ENCODE results near the gene PCOLCE2.

Gene PCOLCE2

DNA sequence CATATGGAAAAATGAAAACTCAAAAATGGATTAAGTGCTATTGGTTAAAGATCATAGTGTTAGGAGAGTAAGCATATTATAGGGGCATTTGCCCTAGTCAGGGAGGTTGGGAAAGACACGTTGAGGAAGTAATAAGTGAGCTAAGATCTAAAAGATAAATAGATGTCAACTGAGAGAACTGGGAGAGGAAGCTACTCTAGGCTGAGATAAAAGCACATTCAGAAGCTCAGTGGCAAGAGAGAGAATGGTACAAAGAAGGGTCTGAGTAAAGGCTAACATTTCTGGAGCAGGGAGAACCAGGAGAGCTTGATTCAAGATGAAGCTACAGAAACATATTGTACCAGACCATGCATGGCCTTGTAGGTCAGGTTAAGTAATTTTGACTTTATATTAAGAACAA, 101.2 kb downstream of the PCOLCE2 start:
- Histone ChIP-seq H3K9ac (ENCODE audit: low read depth, low read length, poor library complexity) (no peak overlapping the region), H3K79me1 (ENCODE audit: low read depth, low read length) (no peaks in the 10 kb centered on the region), H2AFZ (ENCODE audit: low read length) (no peak overlapping the region), H3K4ac (ENCODE audit: low read length) (no peak overlapping the region), H3K27me3 (ENCODE audit: control insufficient read depth in 3 of 3, insufficient read depth in 3 of 3, low read depth in 1 of 3, low read length in 3 of 3) (no peaks in the 10 kb centered on the region), H3K27ac (replicated peaks; ENCODE audit: low read length) (no peak overlapping the region), H3K4me3 (ENCODE audit: low read length in 2 of 2) (no peak overlapping the region), H3K18ac (ENCODE audit: low read length) (no peak overlapping the region), H4K91ac (ENCODE audit: low read depth, low read length, poor library complexity) (no peak overlapping the region), H3K36me3 (replicated peaks in 1 of 2; ENCODE audit: control insufficient read depth in 2 of 2, insufficient read depth in 2 of 2, low read length in 2 of 2) (peaks cover 0 to 10% of the 10 kb centered on the region in 2 donors), H3K4me1 (ENCODE audit: control insufficient read depth in 2 of 2, insufficient read depth in 1 of 2, low read depth in 1 of 2, low read length in 2 of 2) (no peaks in the 10 kb centered on the region), H3K9me3 (replicated peaks in 1 of 2; ENCODE audit: control insufficient read depth in 2 of 2, insufficient read depth in 1 of 2, low read depth in 1 of 2, low read length in 2 of 2) (no peaks in the 10 kb centered on the region), H2BK15ac (ENCODE audit: low read length) (no peak overlapping the region), H4K8ac (ENCODE audit: low read depth, low read length) (no peak overlapping the region), H3K23ac (ENCODE audit: low read depth, low read length, poor library complexity) (no peak overlapping the region), H3K4me2 (ENCODE audit: insufficient read depth, low read length, poor library complexity, severe bottlenecking) (no peak overlapping the region), H2BK12ac (ENCODE audit: low read length) (no peak overlapping the region), H3K14ac (ENCODE audit: low read length) (no peak overlapping the region), H2AK5ac (ENCODE audit: low read depth, low read length) (no peak overlapping the region), H2BK120ac (ENCODE audit: low read depth, low read length) (no peak overlapping the region), H2BK5ac (ENCODE audit: low read length) (no peak overlapping the region)
- WGBS, 2 donors (ENCODE audit: extremely low coverage in 2 of 2, insufficient read length in 2 of 2, insufficient replicate concordance in 1 of 2) = no CpG with 5 or more reads among the region's 1 CpG
- DNase-seq (ENCODE audit: low spot score) = no peak

DNA sequence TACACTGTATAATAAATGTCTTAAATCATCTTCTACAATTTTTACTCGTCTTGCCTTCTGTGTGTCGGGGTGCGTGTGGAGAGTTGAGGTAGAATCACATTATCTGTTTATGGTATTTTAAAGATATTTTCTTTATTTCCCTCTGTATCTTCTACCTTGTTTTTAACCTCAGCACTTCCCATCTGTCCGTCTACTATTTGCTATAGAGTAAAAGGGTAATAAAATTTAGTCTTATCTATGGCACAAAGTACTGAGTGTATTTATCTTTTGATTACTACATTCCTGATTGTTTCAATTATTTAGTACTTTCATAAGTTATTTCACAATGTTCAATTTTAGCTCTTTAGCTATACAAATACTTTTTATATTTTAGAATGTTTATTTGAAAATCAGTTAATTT, 102.9 kb downstream of the PCOLCE2 start:
- H3K36me3 ChIP-seq (replicated peaks in 1 of 2; ENCODE audit: control insufficient read depth in 2 of 2, insufficient read depth in 2 of 2, low read length in 2 of 2) = peaks cover 0 to 11% of the 10 kb centered on the region in 2 donors
- H2BK5ac ChIP-seq (ENCODE audit: low read length) = no peak overlapping the region
- no peak overlapping the region for H2AFZ ChIP-seq (ENCODE audit: low read length)
- no peak overlapping the region for H2BK15ac ChIP-seq (ENCODE audit: low read length)
- H3K9me3 ChIP-seq (replicated peaks in 1 of 2; ENCODE audit: control insufficient read depth in 2 of 2, insufficient read depth in 1 of 2, low read depth in 1 of 2, low read length in 2 of 2) = no peaks in the 10 kb centered on the region
- no peak overlapping the region for H3K23ac ChIP-seq (ENCODE audit: low read depth, low read length, poor library complexity)
- H2BK12ac ChIP-seq (ENCODE audit: low read length) = no peak overlapping the region
- H3K14ac ChIP-seq (ENCODE audit: low read length) = no peak overlapping the region
- H2BK120ac ChIP-seq (ENCODE audit: low read depth, low read length) = no peak overlapping the region
- no peak overlapping the region for H3K4me2 ChIP-seq (ENCODE audit: insufficient read depth, low read length, poor library complexity, severe bottlenecking)
- no peak overlapping the region for H3K18ac ChIP-seq (ENCODE audit: low read length)
- no peak overlapping the region for H4K8ac ChIP-seq (ENCODE audit: low read depth, low read length)
- H3K27ac ChIP-seq (replicated peaks; ENCODE audit: low read length) = no peak overlapping the region
- H3K4me3 ChIP-seq (ENCODE audit: low read length in 2 of 2) = no peak overlapping the region
- no peak overlapping the region for H3K9ac ChIP-seq (ENCODE audit: low read depth, low read length, poor library complexity)
- no peak for DNase-seq (ENCODE audit: low spot score)
- no peaks in the 10 kb centered on the region for H3K27me3 ChIP-seq (ENCODE audit: control insufficient read depth in 3 of 3, insufficient read depth in 3 of 3, low read depth in 1 of 3, low read length in 3 of 3)
- no peaks in the 10 kb centered on the region for H3K4me1 ChIP-seq (ENCODE audit: control insufficient read depth in 2 of 2, insufficient read depth in 1 of 2, low read depth in 1 of 2, low read length in 2 of 2)
- no peak overlapping the region for H2AK5ac ChIP-seq (ENCODE audit: low read depth, low read length)
- no peaks in the 10 kb centered on the region for H3K79me1 ChIP-seq (ENCODE audit: low read depth, low read length)
- WGBS, 2 donors (ENCODE audit: extremely low coverage in 2 of 2, insufficient read length in 2 of 2, insufficient replicate concordance in 1 of 2) = no CpG with 5 or more reads among the region's 4 CpGs
- H4K91ac ChIP-seq (ENCODE audit: low read depth, low read length, poor library complexity) = no peak overlapping the region
- H3K4ac ChIP-seq (ENCODE audit: low read length) = no peak overlapping the region

DNA sequence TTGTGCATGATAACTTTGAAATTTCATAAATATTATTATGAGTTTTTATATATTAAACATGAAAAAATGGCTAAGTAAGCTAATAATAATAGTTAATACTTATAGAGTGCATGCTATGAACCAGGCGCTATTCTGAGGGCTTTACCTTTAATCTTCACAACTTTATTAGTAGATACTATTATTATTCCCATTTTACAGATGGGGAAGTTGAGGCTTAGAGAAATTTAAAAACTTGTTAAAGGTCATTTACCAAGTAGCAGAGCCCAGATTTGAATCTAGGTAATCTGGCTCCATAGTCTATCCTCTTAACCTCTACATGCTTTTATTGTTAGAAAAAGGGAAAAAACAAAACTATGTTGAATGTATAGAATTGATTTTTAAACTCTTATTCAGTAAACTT, 104.7 kb downstream of the PCOLCE2 start:
- no peak overlapping the region for H3K9ac ChIP-seq (ENCODE audit: low read depth, low read length, poor library complexity)
- H4K8ac ChIP-seq (ENCODE audit: low read depth, low read length) = no peak overlapping the region
- H3K23ac ChIP-seq (ENCODE audit: low read depth, low read length, poor library complexity) = no peak overlapping the region
- no peak overlapping the region for H2BK15ac ChIP-seq (ENCODE audit: low read length)
- H3K4me2 ChIP-seq (ENCODE audit: insufficient read depth, low read length, poor library complexity, severe bottlenecking) = no peak overlapping the region
- H3K36me3 ChIP-seq (replicated peaks in 1 of 2; ENCODE audit: control insufficient read depth in 2 of 2, insufficient read depth in 2 of 2, low read length in 2 of 2) = peaks cover 0 to 11% of the 10 kb centered on the region in 2 donors
- no peak for DNase-seq (ENCODE audit: low spot score)
- H3K18ac ChIP-seq (ENCODE audit: low read length) = no peak overlapping the region
- WGBS, 2 donors (ENCODE audit: extremely low coverage in 2 of 2, insufficient read length in 2 of 2, insufficient replicate concordance in 1 of 2) = no CpG with 5 or more reads among the region's 1 CpG
- H4K91ac ChIP-seq (ENCODE audit: low read depth, low read length, poor library complexity) = no peak overlapping the region
- H3K4me3 ChIP-seq (ENCODE audit: low read length in 2 of 2) = no peak overlapping the region
- no peak overlapping the region for H3K14ac ChIP-seq (ENCODE audit: low read length)
- H2BK12ac ChIP-seq (ENCODE audit: low read length) = no peak overlapping the region
- H3K4ac ChIP-seq (ENCODE audit: low read length) = no peak overlapping the region
- no peak overlapping the region for H2AK5ac ChIP-seq (ENCODE audit: low read depth, low read length)
- no peaks in the 10 kb centered on the region for H3K79me1 ChIP-seq (ENCODE audit: low read depth, low read length)
- H2BK5ac ChIP-seq (ENCODE audit: low read length) = no peak overlapping the region
- no peak overlapping the region for H2AFZ ChIP-seq (ENCODE audit: low read length)
- no peaks in the 10 kb centered on the region for H3K4me1 ChIP-seq (ENCODE audit: control insufficient read depth in 2 of 2, insufficient read depth in 1 of 2, low read depth in 1 of 2, low read length in 2 of 2)
- no peak overlapping the region for H2BK120ac ChIP-seq (ENCODE audit: low read depth, low read length)
- no peak overlapping the region for H3K27ac ChIP-seq (replicated peaks; ENCODE audit: low read length)
- no peaks in the 10 kb centered on the region for H3K27me3 ChIP-seq (ENCODE audit: control insufficient read depth in 3 of 3, insufficient read depth in 3 of 3, low read depth in 1 of 3, low read length in 3 of 3)
- H3K9me3 ChIP-seq (replicated peaks in 1 of 2; ENCODE audit: control insufficient read depth in 2 of 2, insufficient read depth in 1 of 2, low read depth in 1 of 2, low read length in 2 of 2) = no peaks in the 10 kb centered on the region

DNA sequence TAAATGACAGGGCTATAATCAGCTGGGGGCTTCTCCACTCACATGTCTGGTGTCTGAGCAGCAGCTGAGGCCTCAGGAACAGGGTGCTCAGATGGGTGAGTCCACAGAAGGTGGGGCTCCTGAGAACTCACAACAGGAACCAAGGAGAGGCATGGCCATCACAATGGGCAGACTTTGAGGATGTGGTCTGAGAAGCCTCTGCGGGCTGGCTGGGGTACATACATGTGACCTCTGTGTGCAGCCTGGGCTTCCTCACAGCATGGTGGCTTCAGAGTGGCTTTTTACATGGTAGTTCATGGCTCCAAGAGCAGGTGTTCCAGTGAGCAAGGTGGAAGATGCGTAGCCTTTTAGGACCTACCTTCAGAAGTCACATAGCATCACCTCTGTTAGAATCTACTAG, 106.3 kb downstream of the PCOLCE2 start:
- Histone ChIP-seq H2BK12ac (ENCODE audit: low read length) (no peak overlapping the region), H3K9ac (ENCODE audit: low read depth, low read length, poor library complexity) (peak overlapping the region; percentile 27), H2AK5ac (ENCODE audit: low read depth, low read length) (no peak overlapping the region), H3K4ac (ENCODE audit: low read length) (no peak overlapping the region), H2BK120ac (ENCODE audit: low read depth, low read length) (no peak overlapping the region), H3K27ac (replicated peaks; ENCODE audit: low read length) (no peak overlapping the region), H2AFZ (ENCODE audit: low read length) (no peak overlapping the region), H3K23ac (ENCODE audit: low read depth, low read length, poor library complexity) (no peak overlapping the region), H2BK5ac (ENCODE audit: low read length) (no peak overlapping the region), H3K27me3 (ENCODE audit: control insufficient read depth in 3 of 3, insufficient read depth in 3 of 3, low read depth in 1 of 3, low read length in 3 of 3) (no peaks in the 10 kb centered on the region), H4K8ac (ENCODE audit: low read depth, low read length) (no peak overlapping the region), H2BK15ac (ENCODE audit: low read length) (no peak overlapping the region), H3K4me3 (ENCODE audit: low read length in 2 of 2) (no peak overlapping the region), H3K4me1 (ENCODE audit: control insufficient read depth in 2 of 2, insufficient read depth in 1 of 2, low read depth in 1 of 2, low read length in 2 of 2) (no peaks in the 10 kb centered on the region), H3K9me3 (replicated peaks in 1 of 2; ENCODE audit: control insufficient read depth in 2 of 2, insufficient read depth in 1 of 2, low read depth in 1 of 2, low read length in 2 of 2) (no peaks in the 10 kb centered on the region), H3K14ac (ENCODE audit: low read length) (no peak overlapping the region), H4K91ac (ENCODE audit: low read depth, low read length, poor library complexity) (no peak overlapping the region), H3K4me2 (ENCODE audit: insufficient read depth, low read length, poor library complexity, severe bottlenecking) (no peak overlapping the region), H3K18ac (ENCODE audit: low read length) (no peak overlapping the region), H3K36me3 (replicated peaks in 1 of 2; ENCODE audit: control insufficient read depth in 2 of 2, insufficient read depth in 2 of 2, low read length in 2 of 2) (peaks cover 0 to 11% of the 10 kb centered on the region in 2 donors), H3K79me1 (ENCODE audit: low read depth, low read length) (no peaks in the 10 kb centered on the region)
- DNase-seq (ENCODE audit: low spot score) = no peak
- WGBS, 2 donors (ENCODE audit: extremely low coverage in 2 of 2, insufficient read length in 2 of 2, insufficient replicate concordance in 1 of 2) = no CpG with 5 or more reads among the region's 2 CpGs
